T-helper 9 cell (primary cell): Measurements from ENCODE around the gene PROK2.

Source experiments
- DNase-seq: peaks from one replicate; pipeline ENCODE4 v3.0.0-alpha.2; 2020
- total RNA-seq, 2 donors: gene quantifications; one replicate each; lab custom pipeline; 2026; lab: John Stamatoyannopoulos, UW

PROK2 gene, protein sequence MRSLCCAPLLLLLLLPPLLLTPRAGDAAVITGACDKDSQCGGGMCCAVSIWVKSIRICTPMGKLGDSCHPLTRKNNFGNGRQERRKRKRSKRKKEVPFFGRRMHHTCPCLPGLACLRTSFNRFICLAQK
- total RNA-seq: 0 to 1.7 reads per million in 2 donors

DNA sequence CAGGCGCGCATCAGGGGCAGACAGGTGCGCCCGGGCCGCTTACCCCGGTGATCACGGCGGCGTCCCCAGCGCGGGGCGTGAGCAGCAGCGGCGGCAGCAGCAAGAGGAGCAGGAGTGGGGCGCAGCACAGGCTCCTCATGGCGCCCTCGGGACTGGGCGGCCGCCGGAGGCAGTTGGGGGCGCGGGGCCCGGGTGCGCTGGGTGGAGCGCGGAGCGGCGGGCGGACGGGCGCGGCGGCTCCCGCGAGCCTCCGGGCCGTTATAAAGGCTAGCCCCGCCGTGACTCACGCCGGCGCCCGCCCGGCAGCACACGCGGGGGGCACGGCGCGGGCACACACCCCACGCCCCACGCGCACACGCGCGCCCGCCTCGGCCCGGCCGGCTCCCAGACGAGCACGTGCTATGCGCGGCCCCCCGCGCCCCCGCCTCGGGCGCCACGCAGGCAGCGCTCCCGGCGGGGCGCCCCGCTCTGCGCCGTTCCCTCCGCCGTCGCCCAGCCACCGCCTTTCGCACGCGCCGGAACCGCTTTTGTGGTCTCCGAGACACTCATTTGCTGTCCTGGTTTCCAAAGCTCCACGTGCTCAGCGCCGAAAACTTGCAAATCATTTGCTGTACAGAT is at the start of gene PROK2:
TSS of gene PROK2 (minus strand) at position 235 of the 618 bp plus-strand sequence. CDS start at position 139, 96 bp downstream.
- DNase-seq: peak; percentile 9

DNA sequence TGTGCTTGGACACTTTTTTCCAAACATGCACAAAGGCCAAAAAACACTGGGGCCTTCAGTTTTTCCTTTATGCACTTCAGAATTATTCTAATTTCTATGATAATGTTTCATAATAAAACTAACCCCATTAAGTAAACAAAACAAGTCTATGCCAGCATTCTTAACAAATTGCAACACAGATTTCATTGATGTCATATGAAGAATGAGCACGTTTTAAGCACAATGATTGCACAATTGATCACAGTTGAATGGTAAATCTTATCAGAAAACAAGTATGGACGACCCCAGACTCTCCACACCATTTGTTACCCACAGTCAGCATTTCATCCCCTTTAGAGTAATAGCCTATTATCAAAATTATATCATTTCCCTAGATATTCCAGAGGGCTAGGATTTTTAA is 46.7 kb upstream of the PROK2 start:
- no peak for DNase-seq

DNA sequence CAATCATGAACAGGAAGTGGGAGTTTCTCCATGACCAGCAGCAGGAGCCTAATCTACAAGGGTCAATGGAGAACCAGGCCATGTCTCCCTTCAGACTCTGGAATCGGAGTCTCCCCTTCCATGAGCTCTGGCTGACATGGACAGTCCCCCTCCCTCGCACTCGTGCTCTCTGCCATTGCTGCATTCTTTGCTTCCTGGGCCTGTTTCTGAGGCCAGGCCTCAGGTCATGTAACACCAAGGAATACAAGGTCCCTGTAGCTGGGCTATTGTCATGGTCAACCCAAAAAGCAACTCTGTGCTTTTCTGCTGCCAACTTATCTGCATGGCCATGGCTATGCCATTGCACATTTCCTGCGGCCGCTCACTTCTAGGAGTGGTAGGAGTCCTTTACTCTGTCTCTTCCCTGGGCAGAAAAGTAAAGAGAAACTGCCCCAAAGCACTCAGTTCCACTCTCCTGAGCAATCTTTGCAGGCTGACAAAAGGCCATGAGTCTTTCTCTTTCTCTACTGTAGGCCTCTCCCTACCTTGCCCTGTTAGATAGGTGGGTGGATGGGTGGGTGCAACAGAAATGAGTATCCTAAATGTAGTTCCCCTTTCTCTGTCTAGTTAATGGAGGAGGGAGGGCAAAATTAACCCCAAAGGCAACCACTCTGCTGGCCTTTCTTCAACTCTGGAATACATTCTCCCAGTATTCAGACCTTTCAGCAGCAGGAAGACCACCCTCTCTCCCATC is 40.8 kb upstream of the PROK2 start:
- no peak for DNase-seq

DNA sequence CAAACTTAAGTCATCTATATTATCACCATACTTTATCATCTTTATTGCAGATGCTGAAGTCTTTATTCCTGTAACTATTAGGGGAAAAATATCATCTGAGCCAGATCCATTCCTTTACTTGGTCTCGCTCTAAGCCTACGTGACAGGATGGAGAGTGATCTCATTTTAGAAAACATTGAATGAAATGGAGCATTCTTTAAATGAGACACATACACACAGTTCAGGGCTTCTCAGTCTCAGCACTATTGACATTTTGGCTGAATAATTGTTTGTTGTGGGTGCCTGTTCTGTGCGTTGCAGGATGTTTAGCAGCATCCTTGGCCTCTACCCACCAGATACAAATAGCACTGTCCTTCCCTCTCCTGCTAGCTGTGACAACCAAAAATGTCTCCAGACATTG is 36.2 kb upstream of the PROK2 start:
- DNase-seq: no peak

DNA sequence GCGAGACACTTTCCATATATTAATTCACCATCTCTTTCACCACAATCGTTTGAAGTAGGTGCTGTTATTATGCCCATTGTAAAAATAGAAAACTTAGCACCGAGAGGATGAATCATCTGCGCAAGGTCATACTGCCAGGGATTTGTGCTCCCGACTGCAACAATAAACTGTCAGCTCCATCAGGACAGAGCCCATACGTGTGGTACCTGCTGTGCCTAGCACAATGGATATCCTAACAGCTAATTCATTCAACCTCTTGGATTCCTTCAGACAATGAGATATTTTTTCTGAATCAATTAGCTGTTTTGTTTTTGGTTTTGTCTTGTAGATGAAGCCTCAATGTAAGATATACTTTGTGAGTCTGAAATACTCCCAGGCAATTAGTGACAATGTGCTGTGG is 32.3 kb upstream of the PROK2 start:
- no peak for DNase-seq

DNA sequence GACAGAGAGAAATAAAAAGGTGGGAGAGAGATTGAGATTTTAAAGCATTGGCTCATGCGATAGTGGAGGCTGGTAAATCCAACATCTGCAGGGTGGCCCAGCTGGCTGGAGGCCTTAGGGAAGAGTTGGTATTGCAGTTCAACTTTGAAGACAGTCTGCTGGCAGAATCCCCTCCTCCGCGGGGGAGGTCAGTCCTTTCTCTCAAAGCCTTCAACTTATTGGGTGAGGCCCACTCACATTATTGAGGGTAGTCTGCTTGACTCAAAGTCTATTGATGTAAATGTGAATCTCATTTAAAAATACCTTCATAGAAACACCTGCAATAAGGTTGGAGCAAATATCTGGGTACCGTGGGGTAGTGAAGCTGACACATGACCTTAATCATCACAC is 31.8 kb upstream of the PROK2 start:
- DNase-seq: no peak

DNA sequence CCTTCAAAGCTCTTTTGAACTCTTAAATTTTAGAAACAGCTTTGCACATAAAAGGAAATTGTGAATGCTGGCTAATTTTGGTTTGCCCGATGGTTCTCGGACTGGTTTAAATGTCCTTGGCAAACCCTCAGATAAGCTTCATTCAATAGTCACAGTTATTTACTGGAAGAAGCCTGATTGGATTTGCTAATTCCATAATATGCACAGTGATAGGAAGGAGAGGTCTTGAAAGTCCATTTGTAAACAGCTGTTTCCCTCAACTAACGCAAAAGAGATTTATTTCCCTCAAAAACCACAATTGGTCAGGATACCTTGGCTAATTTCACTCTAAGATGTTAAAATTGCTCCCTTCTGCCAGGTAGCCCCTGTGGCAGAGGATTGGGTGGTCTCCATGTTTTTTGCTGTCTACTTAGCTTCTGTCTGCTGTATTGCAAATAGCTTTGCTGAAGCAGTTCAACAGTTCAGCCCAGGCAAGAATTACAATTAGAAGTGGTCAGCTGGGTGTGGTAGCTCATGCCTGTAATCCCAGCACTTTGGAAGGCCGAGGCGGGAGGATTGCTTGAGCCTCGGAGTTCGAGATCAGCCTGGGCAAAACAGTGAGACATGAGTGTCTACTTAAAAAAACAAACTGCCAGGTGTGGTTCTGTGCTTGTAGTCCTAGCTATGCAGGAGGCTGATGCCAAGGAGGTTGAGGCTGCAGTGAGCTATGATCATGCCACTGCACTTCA is 30.6 kb upstream of the PROK2 start:
- DNase-seq: no peak

DNA sequence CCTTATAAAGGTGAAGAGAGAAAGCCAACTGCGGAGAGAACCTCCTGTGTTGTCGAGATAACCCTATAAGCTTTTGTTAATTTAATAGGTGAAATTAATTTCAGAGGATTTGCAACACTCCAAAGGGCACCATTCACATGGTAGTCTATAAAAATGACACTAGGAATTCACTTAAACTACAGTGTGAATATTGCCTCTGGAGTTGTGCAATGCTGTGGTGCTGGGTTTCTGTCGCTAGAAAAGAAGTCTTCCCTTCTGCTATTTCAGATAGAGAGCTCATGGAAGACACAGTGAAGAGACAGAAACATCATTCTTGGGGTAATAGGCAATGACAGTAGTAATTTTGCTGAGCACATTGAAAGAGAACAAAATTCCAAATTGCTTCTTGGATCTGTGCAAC is 28.8 kb upstream of the PROK2 start:
- no peak for DNase-seq

DNA sequence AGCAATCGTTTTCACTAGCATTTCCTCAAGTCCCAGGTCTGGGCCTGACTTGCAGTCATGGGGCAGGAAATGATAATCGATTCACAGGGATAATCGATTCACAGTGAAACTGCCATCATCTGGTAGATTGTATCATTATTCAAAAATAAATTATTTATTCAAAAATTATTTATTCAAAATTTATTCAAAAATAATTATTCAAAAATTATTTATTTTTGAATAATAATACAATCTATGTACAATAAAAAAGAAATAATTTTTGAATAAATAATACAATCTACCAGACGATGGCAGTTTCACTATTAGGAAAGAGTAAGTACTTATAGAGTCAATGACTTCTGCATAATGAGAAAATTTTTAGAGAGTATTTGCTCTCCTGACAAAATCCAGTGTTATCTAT is 28.1 kb upstream of the PROK2 start:
- no peak for DNase-seq

DNA sequence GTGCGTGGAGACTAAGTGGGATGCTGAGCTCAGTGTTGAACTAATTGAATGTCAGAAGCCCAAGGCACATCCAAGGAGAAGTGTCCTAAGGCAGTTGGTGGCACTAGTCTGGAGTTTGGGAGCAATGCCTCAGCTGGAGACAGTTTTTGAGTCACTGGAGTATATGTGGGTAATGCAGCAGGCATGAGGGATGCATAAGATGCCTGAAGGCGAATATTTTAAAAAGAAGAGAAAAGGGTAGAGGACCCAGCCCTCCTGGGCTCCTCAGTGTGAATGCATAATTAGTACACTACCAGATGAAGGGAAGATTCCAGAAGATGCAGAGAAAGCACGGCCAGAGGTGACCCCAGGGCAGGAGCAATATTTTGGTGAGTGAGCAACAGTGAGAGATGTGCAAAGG is 25.1 kb upstream of the PROK2 start:
- DNase-seq: no peak

DNA sequence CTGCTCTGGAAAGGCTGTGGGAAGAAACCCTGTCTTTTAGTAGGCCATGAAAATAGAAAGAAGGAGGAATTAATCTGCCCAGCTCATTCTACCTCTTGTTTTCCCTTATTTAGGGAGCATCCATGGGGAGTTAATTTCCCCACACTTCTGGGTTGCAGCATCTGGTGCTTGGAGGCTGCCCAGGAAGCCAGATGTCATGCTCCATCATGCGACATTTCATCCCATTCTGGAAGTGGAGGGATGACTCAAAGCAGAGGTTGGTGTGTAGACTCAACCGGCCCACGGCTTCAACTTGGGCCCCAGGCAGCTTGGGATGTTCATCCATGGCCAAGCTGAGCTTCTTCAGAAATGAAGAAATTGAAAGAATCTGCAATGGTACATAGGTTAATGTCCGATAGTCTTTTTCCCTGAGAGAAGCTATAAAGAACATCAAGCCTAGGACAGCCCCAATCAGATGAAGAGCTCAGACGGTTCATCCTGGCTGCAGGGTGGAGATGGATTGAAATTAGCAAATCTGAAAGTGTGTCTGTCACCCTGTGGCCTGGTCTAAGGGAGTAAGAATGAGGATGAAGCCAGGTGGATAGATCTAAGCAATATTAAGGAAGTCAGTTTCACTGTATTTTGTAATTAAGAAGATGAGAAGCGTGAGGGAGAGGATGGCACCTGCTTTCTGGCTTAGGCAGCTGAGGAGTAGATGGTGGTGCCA is 24.5 kb upstream of the PROK2 start:
- DNase-seq: no peak

DNA sequence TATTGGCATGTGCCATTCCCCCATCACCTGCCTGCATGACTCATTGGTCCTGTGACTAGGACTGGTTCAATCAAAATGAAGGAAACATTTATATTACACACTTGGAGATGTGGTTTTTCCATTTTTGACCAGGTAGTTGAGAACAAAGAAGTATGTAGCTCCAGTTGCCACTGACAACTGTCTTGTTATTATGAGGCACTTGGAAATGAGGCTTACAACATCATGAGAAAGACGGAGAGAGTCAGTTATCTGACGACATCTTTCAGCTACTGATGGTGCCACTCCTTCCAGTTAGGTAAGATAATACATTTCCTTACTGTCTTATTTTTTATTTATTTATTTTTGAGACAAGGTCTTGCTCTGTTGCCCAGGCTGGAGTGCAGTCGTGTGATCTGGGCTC is 21.8 kb upstream of the PROK2 start:
- no peak for DNase-seq

DNA sequence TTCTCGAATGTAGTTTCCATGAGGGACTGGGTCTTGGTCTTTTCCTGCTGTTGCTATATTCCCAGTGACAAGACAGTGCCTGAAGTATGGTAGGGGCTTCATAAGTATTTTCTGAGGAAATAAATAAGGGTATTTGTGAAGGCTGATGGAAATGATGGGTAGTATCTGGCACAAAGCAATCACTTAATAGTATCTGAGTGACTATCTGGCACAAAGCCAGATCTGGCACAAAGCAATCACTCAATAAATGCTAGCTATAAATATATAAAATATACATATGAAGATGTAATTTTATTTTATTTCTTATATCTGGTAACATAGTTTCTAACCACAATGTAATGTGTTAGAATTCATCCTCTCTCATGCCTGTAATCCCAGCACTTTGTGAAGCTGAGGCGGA is 20.7 kb upstream of the PROK2 start:
- DNase-seq: no peak

DNA sequence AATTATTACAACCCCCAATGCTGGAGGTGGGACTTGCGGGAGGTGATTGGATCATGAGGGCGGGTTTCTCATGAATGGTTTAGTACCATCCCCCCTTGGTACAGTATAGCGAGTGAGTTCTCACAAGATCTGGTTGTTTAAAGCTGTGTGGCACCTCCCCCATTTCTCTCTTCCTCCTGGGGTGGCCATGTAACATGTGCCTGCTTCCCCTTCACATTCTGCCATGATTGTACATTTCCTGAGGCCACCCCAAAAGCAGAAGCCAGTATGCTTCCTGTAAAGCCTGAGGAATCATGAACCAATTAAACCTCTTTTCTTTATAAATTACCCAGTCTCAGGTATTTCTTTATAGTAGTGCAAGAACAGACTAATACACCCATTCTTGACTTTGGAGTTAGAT is 20.3 kb upstream of the PROK2 start:
- no peak for DNase-seq

DNA sequence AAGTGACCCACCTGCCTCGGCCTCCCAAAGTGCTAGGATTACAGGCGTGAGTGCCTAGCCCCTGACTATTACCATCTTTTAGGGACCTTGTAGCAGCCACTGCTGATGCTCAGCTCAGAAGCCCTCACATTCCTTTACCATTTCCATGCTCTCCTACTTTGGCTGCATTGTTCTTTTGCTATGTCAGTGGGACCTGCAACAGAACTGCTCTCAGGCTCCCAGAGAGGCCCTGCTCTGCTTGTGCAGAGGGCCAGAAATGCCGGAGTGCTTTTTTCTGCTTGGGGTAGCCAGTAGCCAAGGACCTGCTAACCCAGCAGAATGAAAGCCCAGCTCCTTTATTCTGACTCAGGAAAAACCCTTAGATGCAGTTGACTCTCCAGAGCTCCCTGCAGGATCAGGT is 18.3 kb upstream of the PROK2 start:
- DNase-seq: no peak

DNA sequence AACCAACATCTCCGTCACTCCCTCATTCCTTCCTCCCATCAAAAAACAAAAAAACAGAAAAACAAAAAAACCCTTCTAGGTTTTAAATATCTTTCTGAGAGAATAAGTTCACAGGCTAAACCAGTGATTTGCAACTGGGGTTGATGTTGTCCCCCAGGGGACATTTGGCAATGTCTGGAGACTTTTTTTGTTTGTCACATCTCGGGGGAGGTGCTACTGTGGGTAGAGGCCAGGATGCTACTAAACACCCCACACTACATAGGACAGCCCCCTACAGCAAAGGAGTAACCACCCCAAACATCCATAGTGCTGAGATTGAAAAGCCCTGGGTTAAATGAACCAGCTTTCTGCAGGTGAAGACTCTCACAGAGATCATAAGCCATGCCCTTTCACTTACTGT is 17.0 kb upstream of the PROK2 start:
- DNase-seq: no peak

DNA sequence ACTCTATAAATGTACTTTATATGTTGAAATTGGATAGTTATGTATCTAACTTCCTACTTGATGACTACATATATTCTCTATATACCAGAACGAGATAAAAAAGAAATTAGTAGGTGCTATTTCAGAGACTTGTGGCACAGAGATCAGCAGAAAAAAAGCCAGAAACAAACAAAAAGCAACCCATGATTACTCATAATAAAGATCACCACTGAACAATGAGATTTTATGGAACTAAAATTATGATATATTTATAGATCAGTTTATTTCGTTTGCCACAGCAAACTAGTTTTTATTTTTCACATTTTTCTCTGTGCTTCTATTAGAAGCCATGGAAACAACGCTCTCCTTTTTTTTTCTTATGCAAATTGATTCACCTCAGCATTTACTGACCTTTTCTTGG is 15.1 kb upstream of the PROK2 start:
- DNase-seq: no peak

DNA sequence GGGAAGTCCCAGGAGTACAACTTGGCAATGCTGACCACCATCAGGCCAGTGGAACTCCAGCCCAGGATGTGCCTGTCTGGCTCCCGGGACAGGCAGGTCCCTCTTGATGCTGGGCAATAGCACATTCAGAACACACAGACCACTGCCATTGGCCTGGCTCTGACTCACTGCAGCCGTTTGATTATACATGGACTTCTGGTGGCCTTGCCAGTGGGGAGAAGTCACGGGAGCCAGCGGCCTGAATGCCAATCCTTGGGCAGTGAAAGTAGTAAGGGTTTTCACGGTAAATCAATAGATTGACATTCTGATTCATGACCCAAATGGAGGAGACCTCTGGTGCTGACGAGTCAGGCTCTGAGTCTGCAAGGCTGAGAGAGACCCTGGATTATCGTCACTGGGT is 12.5 kb upstream of the PROK2 start:
- no peak for DNase-seq

DNA sequence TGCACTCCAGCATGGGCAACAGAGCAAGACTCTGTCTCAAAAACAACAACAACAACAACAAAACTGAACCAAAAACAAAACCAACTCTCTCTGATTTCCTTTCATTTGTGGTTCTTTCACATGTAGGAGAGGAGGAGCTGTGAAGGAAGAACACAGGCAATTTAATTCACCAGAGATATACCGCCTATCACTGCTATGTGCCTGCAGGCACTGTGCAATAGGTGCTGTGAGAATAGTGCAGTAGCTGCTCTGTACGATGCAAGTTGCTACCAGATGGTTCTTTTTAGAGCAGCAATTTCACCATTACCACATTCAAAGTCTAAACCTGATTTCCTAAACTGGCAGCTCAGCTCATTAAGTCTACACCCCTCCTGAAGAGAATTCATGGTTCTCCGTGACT is 11.3 kb upstream of the PROK2 start:
- DNase-seq: no peak

DNA sequence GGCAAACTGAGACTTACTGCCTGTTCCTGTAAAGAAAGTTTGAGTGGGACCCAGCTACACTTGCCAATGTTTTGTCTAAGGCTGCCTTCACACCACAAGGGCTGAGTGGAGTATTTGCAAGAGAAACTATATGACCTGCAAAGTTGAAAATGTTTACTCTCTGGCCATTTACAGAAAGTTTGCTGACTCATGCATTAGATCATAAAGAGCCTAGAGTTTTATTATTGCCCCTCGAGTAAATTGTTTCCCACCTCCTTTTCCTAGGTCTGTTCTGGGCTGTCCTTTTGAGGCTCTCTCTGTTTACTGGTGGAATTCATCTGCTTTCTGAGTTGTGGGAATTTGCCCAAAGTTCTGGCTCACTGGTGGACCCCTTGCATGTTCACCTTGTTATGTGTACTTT is 6.7 kb upstream of the PROK2 start:
- DNase-seq: no peak

DNA sequence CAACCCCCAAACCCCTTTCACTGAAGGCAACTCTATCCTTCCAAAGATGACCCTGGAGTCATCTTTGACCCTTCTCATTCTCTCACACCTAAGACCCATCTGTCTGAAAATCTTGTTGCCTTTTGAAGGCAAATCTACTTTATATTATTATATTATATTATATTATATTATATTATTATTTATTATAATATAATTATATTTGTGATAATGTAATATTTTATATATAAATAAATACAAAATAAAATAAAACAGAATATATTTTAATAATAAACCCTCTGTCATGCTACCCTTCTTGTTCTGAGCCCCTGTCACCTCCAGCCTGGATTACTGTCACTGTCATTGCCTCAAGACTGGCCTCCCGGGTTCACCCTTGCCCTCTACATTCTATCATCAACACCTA is 5.0 kb upstream of the PROK2 start:
- DNase-seq: no peak

DNA sequence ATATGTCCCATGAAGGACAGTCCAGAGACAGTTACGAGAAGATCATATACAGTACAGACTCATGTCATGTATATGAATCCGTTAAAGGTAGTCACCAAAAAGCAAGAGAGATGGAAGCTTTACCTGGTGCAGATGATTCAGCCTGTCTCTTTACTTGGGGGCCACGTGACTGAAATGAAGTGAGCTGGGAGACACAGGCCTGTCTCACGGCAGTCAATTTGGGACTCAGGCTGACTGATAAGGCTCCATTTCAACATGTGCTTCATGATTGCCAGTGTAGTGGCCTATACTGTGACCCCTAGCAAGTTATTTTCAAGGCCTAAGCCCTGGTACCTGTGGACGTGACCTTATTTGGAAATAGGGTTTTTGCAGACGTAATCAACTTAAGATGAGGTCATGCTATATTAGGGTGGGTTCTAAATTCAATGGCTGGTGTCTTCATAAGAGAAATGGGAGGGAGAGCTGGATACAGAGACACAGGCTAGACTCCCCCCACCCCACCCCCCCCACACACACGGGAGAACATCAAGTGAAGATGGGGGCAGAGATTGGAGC is 3.0 kb upstream of the PROK2 start:
- no peak for DNase-seq

DNA sequence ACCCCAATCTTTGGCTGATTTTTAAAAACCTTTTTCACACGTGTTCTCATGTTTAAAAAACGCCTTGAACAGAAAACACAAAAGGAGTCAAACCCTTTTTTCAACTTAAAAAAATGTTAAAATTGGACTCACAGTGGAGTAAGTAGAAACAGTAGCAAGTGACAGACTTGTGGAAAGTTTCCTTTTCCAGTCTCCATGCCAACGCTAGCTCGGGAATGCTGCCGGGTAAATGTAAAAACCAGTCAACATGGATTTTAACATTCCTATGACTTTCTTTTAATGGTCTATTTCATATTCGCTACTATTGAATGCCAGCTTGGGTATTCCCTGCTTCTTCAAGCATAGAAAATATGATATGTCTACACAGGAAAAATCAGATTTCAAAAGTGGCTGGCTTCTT is 1.6 kb upstream of the PROK2 start:
- DNase-seq: no peak
